CD4-positive, alpha-beta T cell (primary cell): Measurements from ENCODE around the gene MIER3. TPM values are rescaled to one million over a fixed set of nuclear protein-coding genes. Genes with fewer than 3 reads are reported as not detected.

Source experiments
- ATAC-seq: fragments of 200-7000 bp; cut with Tn5 transposase; one replicate; pipeline ENCODE4 v1.10.0; 2022; ENCODE audit warnings: mild to moderate bottlenecking; ENCODE audit not compliant: poor library complexity
- CTCF ChIA-PET: fragments of 350-600 bp; sonication (Branson Sonifier 250); formaldehyde crosslinking; loops from one replicate; lab custom pipeline; 2021; ENCODE audit warnings: antibody characterized with exemption, inconsistent platforms; lab: Charles Lee
- POLR2A ChIA-PET: fragments of 350-600 bp; sonication (Branson Sonifier 250); formaldehyde crosslinking; loops from one replicate; lab custom pipeline; 2021; ENCODE audit warnings: antibody characterized with exemption, inconsistent platforms; lab: Charles Lee
- DNase-seq, 14 experiments: peaks; one replicate each; pipeline ENCODE4 v3.0.0-alpha.2; 2013 to 2020; ENCODE audit warnings: mixed read lengths in 2 of 14
- H3K27ac ChIP-seq, 2 donors: one replicate each; pipeline versions ENCODE4 v1.5.1 to v1.7.0; 2013; ENCODE audit warnings: low read length in 2 of 2, low read depth in 1 of 2, mild to moderate bottlenecking in 1 of 2
- H3K27me3 ChIP-seq, 2 experiments: 1 replicate in 1 of 2; 2 replicates in 1 of 2; pipeline versions ENCODE4 v1.6.1 to v1.7.0; 2013; ENCODE audit warnings: low read length in 2 of 2, control low read depth in 1 of 2, mild to moderate bottlenecking in 1 of 2, moderate library complexity in 1 of 2; ENCODE audit not compliant: insufficient read depth in 2 of 2, control insufficient read depth in 1 of 2
- H3K36me3 ChIP-seq: one replicate; pipeline ENCODE4 v1.6.1; 2013; ENCODE audit warnings: low read length, control low read depth; ENCODE audit not compliant: insufficient read depth
- H3K4me1 ChIP-seq: one replicate; pipeline ENCODE4 v1.6.1; 2013; ENCODE audit warnings: low read length, control low read depth; ENCODE audit not compliant: insufficient read depth
- H3K4me3 ChIP-seq: one replicate; pipeline ENCODE4 v1.5.1; 2013; ENCODE audit warnings: mild to moderate bottlenecking, low read length, moderate library complexity
- H3K9me3 ChIP-seq, 2 experiments: 1 replicate in 1 of 2; 2 replicates in 1 of 2; pipeline versions ENCODE4 v1.6.1 to v1.7.0; 2013; ENCODE audit warnings: low read length in 2 of 2, mild to moderate bottlenecking in 2 of 2, control low read depth in 1 of 2, moderate library complexity in 1 of 2; ENCODE audit not compliant: control insufficient read depth in 1 of 2, insufficient read depth in 1 of 2
- H3K27ac Mint-ChIP-seq: one replicate; pipeline ENCODE4 v1.8.0; 2020; ENCODE audit warnings: mixed read lengths
- H3K27me3 Mint-ChIP-seq: one replicate; pipeline ENCODE4 v1.8.0; 2021; ENCODE audit warnings: mixed read lengths
- H3K36me3 Mint-ChIP-seq: one replicate; pipeline ENCODE4 v1.8.0; 2021; ENCODE audit warnings: low read depth, mixed read lengths
- H3K4me1 Mint-ChIP-seq: one replicate; pipeline ENCODE4 v1.8.0; 2021; ENCODE audit warnings: low read depth, mixed read lengths
- H3K4me3 Mint-ChIP-seq: one replicate; pipeline ENCODE4 v1.8.0; 2020; ENCODE audit warnings: mild to moderate bottlenecking, mixed read lengths
- H3K9me3 Mint-ChIP-seq: one replicate; pipeline ENCODE4 v1.8.0; 2020; ENCODE audit warnings: mixed read lengths
- intact Hi-C, 2 experiments: fragments of 100-400 bp; cut with DNase I in 1 of 2; cut with micrococcal nuclease in 1 of 2; formaldehyde crosslinking; loops; one replicate each; pipeline versions ENCODE4 v1.15.1 to v1.9.0; 2023 to 2025; cut with DNase I, micrococcal nuclease
- total RNA-seq, 174 experiments: library from RNA in 2 of 174; stranded (reverse) in 2 of 174; gene quantifications; one replicate each; pipeline ENCODE4 v1.2.3 and lab custom pipeline; 2021 to 2026
- TF ChIP-seq, protein P1 (sequence below): fragments of 200-600 bp; IDR thresholded peaks from one replicate; pipeline ENCODE4 v1.8.0; 2022; ENCODE audit warnings: antibody characterized with exemption, mild to moderate bottlenecking

MIER3 gene
- total RNA-seq, 2 experiments from 2014 or later = 25.9 to 26.1 TPM

DNA sequence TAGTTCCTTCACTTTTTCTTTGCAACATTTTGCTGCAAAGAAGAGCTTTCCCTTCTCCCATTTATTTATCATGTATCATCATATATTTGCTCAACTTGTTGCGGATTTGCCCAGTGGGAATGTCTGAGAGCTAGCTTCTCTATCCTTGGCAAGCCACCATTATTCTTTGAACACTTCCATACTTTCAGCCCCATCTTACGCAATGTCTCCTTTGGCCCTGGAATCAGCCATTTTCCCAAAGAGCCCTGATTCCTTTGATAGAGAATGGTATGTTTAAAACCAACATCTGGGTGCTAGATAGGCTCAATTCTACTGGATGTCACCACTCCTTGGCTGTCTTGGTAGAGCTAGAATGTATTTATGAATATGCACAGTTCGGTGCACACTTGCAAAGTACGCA lies 55.2 kb downstream of the MIER3 start:
- ChIA-PET POLR2A (interaction anchor here (1.7 kb wide), 1 partner anchor 323 kb away, joined by 5 read pairs; no protein-coding TSS in a partner anchor), CTCF (interaction anchor here (1.0 to 1.2 kb wide), 3 partner anchors 9 to 1564 kb away, joined by 3 read pairs; no protein-coding TSS in a partner anchor)
- Mint-ChIP-seq H3K27ac (no peak overlapping the region), H3K4me1 (peaks cover 5% of the 10 kb centered on the region), H3K4me3 (no peak overlapping the region), H3K9me3 (no peaks in the 10 kb centered on the region), H3K27me3 (no peaks in the 10 kb centered on the region), H3K36me3 (peaks cover 52% of the 10 kb centered on the region)
- Histone ChIP-seq H3K27me3 (no peaks in the 10 kb centered on the region), H3K36me3 (peaks cover 33% of the 10 kb centered on the region), H3K9me3 (no peaks in the 10 kb centered on the region), H3K4me3 (no peak overlapping the region), H3K27ac (no peak overlapping the region), H3K4me1 (peaks cover 4% of the 10 kb centered on the region)
- DNase-seq = no peak
- intact Hi-C loops = no loop called here
- ATAC-seq = no peak
- TF ChIP-seq, protein P1, sequence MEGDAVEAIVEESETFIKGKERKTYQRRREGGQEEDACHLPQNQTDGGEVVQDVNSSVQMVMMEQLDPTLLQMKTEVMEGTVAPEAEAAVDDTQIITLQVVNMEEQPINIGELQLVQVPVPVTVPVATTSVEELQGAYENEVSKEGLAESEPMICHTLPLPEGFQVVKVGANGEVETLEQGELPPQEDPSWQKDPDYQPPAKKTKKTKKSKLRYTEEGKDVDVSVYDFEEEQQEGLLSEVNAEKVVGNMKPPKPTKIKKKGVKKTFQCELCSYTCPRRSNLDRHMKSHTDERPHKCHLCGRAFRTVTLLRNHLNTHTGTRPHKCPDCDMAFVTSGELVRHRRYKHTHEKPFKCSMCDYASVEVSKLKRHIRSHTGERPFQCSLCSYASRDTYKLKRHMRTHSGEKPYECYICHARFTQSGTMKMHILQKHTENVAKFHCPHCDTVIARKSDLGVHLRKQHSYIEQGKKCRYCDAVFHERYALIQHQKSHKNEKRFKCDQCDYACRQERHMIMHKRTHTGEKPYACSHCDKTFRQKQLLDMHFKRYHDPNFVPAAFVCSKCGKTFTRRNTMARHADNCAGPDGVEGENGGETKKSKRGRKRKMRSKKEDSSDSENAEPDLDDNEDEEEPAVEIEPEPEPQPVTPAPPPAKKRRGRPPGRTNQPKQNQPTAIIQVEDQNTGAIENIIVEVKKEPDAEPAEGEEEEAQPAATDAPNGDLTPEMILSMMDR = no peak

DNA sequence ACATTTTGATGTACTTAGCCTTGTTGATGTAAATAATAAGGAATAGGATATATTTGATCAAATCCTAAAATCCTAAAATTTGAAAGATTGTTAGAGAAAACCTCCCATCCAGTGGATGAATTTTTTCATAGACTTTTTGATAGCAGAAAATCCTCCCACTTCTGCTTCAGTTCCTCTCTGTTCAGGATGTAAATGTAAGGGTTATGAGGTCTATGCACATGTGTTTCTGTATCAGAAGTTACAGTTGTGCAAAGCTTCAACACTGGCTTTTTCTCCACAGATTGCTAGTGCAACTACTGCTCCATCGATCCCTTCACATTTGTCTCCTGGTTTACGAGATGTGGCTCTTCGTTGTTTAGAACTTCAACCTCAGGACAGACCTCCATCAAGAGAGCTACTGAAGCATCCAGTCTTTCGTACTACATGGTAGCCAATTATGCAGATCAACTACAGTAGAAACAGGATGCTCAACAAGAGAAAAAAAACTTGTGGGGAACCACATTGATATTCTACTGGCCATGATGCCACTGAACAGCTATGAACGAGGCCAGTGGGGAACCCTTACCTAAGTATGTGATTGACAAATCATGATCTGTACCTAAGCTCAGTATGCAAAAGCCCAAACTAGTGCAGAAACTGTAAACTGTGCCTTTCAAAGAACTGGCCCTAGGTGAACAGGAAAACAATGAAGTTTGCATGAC lies 58.5 kb downstream of the MIER3 start:
- peaks cover 86% of the 10 kb centered on the region for H3K36me3 Mint-ChIP-seq
- no peaks in the 10 kb centered on the region for H3K9me3 Mint-ChIP-seq
- TF ChIP-seq, protein P1 = no peak
- Histone ChIP-seq H3K9me3 (no peaks in the 10 kb centered on the region), H3K27ac (no peak overlapping the region), H3K36me3 (peaks cover 62% of the 10 kb centered on the region), H3K27me3 (no peaks in the 10 kb centered on the region), H3K4me1 (no peaks in the 10 kb centered on the region), H3K4me3 (no peak overlapping the region)
- intact Hi-C loops = no loop called here
- DNase-seq = no peak
- CTCF ChIA-PET = no interaction called here
- no peak overlapping the region for H3K4me3 Mint-ChIP-seq
- no peaks in the 10 kb centered on the region for H3K27me3 Mint-ChIP-seq
- ATAC-seq = no peak
- H3K4me1 Mint-ChIP-seq = peaks cover 5% of the 10 kb centered on the region
- POLR2A ChIA-PET = interaction anchor here (0.6 to 1.7 kb wide), 2 partner anchors 16 to 77 kb away, joined by 4 to 5 read pairs; partner anchors contain the start of gene SETD9
- H3K27ac Mint-ChIP-seq = peak overlapping the region; percentile 6

DNA sequence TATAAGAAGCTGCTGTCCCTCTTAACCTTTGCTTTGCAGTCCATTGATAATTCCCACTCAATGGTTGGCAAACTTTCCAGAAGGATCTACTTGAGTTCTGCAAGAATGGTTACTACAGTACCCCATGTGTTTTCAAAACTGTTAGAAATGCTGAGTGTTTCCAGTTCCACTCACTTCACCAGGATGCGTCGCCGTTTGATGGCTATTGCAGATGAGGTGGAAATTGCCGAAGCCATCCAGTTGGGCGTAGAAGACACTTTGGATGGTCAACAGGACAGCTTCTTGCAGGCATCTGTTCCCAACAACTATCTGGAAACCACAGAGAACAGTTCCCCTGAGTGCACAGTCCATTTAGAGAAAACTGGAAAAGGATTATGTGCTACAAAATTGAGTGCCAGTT lies 70.4 kb downstream of the MIER3 start:
- intact Hi-C loops = loop anchor here in 1 of 2 experiments (2.0 kb wide), 1 partner anchor 17 kb away; no protein-coding TSS in a partner anchor
- POLR2A ChIA-PET = no interaction called here

More for the DNA sequence above, 70.4 kb downstream of the MIER3 start:
- Mint-ChIP-seq H3K9me3 (no peaks in the 10 kb centered on the region), H3K4me3 (no peak overlapping the region), H3K27me3 (no peaks in the 10 kb centered on the region), H3K4me1 (peaks cover 8% of the 10 kb centered on the region), H3K27ac (peak overlapping the region; percentile 45), H3K36me3 (peaks cover 99% of the 10 kb centered on the region)
- Histone ChIP-seq H3K9me3 (no peaks in the 10 kb centered on the region), H3K27ac (no peak overlapping the region), H3K36me3 (peaks cover 98% of the 10 kb centered on the region), H3K4me1 (no peaks in the 10 kb centered on the region), H3K4me3 (no peak overlapping the region), H3K27me3 (no peaks in the 10 kb centered on the region)
- TF ChIP-seq, protein P1 = no peak
- no peak for ATAC-seq
- CTCF ChIA-PET = no interaction called here
- DNase-seq = no peak
